GM21447 (cell line): ENCODE measurements around the gene GMDS.
A peak's percentile ranks its signal among the peaks of the same experiment; 100 is the strongest.
"Not testable (repeated sequence)": the region's sequence is repeated elsewhere in the genome, so short reads cannot be mapped to it uniquely, and the experiment has no call there.

Experiments used
- ATAC-seq: cut with Tn5 transposase; IDR thresholded peaks from one replicate; pipeline ENCODE4 v1.9.1; 2021; ENCODE audit not compliant: unreplicated experiment

Gene GMDS

DNA sequence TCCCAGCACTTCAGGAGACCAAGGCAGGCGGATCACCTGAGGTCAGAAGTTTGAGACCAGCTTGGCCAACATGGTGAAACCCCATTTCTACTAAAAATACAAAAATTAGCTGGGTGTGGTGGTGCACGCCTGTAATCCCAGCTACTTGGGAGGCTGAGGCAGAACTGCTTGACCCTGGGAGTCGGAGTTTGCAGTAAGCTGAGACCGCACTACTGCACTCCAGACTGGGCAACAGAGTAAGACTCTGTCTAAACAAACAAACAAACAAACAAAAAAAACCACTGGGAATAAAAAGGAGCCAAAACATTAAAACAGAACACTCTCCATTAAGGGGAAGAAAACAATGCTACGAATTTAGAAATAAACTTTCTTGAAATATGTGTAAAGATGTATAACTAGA is 576.9 kb downstream of the GMDS start:
- ATAC-seq = not testable (repeated sequence)

DNA sequence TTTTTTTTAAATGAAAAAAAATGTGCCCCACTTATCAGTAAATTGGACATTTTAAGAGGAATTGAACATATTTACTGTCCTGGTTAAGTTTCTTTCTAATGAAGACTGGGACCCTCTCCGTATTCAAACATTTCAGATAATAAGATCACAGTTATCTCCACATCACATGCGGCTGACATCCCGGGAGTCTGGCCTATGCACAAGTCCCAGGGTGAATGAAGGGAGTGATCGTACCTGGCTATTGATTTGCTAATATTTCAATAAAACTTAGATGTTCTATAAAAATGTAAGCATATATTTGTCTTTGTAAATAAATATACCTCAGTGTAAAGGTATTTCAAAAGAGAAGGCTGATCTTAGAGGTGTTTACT is 577.6 kb downstream of the GMDS start:
- ATAC-seq = no peak

DNA sequence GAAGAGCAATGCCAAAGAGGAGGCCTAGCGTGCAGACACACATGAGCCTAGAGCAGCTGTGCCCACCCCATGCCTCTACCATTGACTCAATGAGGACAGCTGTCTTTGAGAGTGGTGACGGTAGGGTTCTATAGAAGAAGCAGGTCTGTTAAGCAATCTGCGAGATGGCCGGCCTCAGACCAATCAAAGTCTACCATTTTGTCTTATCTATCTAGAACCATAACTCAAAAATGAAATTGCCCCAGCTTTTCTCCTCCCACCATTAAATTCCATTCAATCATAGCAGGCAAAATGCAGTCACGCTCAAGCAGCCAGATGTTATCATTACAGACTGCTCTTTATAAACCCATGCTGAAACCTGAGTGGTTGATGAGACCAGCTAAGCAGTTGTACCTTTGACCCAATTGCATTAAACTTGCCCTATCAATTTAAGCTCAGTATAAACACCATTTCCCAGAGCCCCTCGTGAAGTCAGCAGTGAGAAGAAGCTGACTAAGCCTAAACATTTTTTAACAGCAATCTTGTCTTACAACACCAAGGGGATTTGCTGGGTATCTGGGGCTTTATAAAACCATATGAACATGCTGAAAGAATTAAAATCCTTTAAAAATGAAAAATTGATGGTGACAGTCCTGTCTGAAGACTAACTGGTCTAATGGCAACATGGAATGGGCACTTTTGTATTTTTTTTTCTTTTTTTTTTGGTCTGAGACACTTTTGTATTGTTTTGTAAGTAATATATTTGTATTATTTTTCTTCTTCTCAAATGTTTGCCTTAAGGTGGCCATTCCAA is 578.2 kb downstream of the GMDS start:
- no peak for ATAC-seq

DNA sequence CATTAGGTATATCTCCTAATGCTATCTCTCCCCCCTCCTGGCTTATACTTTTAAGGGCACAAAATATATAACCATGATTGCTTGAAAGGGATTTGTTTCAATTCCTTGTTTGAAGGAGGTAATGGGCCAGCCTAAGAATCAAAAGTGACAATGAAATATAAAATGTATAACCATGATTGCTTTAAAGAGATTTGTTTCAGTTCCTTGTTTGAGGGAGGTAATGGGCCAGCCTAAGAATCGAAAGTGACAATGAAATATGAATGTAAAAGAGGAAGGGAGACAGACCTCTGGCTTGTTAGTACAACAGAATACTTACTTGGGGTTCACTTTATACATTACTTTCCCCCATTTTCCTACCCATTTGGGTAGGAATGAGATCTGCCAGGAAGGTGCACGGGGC is 580.2 kb downstream of the GMDS start:
- peak; percentile 93 for ATAC-seq

DNA sequence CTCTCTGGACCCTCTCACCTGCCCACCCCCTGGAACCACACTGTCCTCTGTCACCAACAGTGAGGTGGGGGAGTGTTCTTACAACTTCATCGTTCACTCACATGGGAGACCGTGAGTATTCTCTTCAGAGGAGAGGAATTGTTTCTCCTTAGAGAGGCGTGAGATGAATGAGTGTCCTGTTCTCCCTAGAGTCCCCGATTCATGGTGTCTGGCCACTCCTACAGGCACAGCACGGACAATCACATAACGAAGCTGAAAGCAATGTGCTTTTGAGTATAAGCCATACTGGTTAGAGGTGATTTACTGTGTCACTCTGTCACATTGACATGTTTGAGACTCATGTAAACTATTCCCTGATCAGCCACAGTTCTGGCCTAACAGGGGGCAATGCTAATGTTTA is 581.1 kb downstream of the GMDS start:
- no peak for ATAC-seq

DNA sequence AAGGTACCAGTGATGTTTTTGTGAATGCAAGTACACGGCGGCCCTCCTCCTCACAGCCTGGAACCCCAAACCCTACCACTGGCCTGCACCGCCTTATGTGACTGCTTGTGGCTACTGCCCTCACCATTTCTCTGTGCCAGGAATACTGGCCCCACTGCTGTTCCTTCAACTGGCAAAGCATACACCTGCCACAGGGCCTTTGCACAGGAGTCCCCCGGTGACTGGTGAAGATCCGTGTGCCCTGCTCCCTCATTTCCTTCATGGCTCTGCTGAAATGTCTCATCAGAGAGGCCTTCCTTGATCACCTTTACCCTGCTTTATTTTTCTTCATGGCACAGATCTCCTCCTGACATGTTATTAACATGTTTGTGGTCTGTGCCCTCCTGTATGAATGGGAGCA is 581.9 kb downstream of the GMDS start:
- no peak for ATAC-seq

DNA sequence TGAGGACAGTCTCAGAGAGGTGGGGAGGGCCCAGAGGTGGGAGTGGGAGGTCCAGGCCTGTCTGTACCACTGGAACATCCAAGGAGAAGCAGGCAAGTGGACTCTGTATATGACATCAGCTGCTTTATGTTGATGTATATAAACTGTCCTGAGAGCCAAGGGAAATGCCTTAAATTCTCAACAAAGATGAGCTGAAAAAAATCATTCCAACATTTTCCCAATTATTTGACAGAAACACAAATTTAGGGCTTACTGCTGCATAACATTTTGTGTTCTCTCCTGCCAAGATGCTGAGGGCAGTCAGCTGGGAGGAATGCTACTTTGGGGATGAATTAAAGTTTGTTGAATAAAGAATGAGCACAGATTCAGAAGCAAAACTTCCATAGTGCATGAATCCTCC is 582.9 kb downstream of the GMDS start:
- no peak for ATAC-seq

DNA sequence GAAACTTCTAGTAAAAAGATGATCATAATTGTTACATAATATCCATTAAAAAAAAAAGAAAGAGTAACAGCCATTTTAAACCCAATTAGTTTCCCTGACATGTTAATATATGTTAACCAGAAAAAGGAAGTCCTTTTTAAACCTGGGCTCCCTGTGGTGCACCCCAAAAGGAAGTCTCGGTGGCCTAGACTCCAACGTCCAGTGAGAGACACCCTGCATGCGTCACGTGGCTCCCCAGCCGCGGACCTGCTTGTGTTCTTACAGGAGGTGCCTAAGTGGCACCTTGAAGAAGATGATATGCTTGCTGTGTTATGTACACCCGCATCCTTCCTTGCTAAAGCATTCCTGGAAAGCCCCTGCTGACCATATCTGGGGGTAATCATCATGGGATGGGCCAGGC is 585.6 kb downstream of the GMDS start:
- ATAC-seq = no peak

DNA sequence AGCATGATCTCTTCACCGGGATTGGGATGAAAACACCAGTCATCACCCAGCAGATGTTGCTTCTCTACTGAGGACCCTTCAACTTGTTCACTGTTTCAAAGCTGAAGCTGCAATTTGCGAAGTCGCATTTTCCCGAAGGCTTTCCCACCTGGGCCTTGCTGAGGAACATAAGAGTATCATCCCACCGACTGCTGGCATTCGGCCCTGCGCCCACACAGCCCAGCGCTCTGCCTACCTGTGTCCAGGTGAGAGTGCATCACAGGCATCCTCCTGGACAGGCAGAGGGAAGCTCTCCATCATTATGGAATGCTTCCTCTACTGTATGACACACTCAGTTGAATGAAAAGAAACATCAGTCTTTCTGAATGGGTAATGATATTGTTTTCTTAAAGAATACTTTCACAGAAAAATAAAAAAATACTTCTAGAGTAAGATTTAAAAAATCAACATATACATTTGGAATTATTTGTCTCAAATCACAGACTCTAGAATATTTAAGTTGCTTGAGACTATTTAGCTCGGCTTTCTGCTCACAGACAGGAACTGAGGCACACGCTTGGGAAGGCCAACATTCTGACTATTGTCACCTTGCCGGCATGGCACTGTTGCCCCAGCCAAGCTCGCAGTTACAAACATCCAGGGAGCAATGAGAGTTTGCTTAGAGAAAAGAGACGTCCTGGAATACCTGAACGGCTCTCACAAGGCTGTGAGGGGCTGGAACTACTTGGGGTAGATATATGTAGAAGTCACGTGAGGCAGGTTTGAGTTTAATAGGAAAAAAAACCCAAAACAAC is 587.0 kb downstream of the GMDS start:
- ATAC-seq = no peak

DNA sequence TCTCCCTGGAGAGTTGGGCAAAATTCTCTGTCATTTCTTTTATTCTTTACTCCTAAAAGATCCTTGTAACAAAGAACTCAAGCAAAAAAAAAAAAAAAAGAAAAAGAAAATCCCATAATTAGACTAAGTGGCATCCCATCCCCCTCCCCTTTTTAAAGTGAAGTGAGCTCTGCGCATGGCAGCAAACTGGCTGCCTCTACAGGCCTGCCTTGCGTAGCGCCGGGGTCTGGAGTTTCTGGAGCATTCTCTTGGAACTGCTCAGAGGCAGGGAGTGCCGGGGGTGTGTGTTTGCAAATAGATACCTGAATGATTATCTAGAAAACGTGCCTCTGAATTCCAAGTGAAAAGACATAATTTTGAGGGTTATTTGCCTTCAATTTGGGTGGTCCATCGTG is 587.6 kb downstream of the GMDS start:
- no peak for ATAC-seq

DNA sequence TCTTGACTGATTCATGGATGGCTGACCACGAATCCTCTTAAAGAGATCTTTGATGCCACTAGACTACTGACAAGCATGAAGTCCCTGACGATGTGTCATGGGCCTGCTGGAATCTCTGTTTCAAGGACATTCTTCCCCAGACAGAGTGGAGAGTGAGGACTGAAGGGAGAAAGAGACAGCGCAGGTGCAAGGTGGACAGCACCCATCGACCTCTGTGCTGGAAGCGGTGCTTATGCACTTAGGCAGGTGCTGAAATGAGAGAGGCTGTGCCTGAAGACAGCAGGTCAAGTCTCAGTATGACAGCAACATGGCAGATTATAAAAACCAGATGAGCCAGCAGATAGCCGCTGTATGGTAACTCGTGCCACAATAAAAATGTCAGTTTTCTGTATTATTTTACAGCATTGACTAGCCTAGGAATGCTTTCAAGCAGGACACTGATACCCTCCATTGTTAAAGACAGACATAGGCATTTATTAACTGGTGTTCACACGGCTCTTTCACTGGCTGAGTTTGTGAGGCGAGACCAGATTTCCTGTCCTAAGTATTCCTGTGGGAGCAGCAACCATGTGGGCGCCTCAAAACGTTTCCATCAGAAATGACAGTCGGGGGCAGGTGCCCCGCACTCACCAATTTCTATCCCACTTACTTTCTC is 588.2 kb downstream of the GMDS start:
- no peak for ATAC-seq

DNA sequence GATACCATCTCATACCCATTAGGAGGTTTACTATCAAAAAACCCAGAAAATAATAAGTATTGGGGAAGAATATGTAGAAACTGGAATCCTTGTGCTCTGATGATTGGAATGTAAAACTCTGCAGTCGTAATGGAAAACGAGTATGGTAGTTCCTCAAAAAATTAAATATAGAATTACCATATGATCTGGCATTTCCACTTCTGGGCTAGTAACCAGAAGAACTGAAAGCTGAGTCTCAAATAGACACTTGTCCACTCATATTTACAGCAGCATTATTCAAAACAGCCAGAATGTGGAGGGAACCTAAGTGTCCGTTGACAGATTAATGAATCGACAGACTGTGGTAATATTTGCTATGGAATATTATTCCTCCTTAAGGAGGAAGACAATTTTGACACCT is 591.4 kb downstream of the GMDS start:
- ATAC-seq = no peak

DNA sequence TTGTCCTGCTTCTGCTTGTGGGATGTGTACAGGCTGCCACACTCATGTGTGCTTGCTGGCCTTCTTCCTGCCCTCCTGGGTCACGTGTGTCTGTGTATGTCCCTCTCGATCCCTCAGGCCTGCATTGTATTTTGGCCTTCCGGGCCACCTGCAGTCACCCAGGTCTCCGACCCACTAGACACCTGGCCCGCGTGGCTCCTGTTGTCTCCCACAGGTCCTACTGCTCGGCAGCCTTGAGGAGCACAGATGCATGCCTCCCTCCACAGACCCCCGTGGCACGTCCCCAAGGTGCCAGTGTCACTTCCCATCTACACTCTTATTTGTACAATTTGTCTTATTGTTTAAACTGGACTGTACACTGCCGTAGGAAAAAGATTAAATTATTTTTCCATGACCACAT is 592.6 kb downstream of the GMDS start:
- no peak for ATAC-seq

DNA sequence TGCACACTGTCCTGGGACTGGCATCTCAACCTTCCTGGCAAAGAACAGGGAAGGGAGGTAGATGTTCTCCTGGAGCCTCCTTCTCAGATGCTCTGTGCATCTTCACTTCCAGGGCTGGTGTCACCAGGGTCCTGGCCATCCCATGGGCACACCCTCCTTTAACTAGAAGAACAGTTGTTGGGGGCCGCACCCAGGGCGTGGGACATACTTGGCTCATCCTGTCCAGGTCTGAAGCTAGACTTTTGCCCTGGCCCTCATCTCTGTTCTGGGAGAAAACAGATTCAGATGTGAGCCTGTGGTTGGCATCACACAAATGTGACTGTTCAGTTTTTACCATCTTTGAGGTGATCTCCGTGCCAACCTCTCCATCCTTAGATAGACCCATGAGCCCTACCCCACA is 594.0 kb downstream of the GMDS start:
- no peak for ATAC-seq

DNA sequence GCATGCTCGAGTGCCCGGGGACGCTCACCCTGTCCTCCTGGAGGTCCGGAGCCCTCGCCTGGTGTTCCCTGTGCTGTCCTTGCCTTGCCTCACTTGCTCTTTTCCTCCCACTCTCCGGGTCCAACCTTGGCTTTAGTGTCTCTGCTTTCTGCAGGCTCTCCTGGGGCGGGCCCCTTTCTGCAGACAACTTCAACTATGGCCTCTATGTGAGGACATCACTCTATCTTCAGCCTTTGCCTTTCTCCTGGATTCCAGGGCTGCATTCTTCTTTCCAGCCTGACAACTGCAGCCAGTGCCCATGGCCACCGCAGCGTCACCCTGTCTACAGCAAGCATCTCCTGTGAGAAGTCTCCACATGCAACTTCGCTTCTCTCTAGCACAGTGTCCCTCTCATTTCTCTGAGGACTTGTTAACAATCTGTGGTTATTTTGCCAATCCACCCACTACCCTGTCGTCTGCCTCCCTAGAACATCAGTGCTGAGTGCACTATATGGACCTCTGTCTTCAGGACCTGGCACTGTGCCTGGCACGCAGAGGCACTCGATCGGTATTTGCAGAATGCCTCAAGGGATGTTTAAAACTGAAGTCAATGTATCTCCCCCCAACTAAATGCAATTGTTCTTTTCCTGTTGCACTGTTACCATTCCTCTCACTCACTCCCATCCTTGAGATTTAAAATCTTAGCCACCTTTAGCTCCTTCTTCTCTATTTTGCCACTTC is 599.8 kb downstream of the GMDS start:
- no peak for ATAC-seq

DNA sequence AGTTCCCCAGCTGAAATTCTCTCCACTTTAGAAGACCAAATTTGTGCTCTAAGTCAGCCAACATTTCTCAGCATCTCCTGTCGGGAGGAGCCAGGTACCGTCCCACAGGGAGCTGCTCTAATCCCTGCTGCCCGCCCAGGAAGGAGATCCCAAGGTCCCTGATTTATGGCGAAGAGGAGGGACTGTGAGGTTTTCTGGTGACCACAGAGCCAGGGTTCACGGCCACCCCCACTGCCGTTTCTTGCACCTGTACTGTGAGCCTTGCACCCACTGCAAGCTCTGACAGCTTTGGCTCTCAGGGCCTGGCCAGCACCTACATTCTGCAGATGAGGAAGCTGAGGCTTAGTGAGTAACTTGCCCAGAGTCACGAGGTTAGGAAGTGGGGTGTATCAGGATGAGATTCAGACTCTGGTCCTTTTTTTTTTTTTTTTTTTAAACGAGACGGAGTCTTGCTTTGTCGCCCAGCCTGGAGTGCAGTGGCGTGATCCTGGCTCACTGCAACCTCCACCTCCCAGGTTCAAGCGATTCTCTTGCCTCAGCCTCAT is 600.8 kb downstream of the GMDS start:
- no peak for ATAC-seq

DNA sequence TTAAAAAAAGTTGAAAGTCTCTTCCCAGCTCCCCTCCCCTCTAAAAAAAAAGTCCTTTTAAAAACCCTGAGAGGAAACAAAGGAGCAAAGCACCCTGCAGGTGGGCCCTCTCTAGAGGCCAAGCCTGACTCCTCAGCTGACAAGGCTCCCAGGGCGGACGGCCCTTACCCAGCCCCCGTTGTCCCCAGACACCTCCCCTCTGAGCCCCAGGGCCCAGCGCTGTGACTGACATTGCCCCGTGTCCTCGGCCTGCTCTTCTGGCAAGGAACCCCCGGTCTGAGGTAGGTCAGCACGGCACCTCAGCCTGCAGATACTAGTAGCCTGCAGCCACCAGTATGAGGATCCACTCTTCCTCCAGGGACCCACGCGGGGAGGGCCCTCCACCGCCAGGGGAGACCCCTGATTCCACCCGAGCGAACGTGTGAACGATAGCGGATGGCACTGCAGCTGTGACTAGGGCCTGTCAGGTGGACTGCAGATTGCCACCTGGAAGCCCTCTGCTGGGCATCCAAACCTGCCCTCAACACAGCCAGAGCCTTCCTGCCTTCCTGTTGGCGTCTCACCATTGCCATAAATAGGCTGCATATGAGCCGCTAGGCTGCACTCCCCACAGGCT is 601.5 kb downstream of the GMDS start:
- ATAC-seq = no peak

DNA sequence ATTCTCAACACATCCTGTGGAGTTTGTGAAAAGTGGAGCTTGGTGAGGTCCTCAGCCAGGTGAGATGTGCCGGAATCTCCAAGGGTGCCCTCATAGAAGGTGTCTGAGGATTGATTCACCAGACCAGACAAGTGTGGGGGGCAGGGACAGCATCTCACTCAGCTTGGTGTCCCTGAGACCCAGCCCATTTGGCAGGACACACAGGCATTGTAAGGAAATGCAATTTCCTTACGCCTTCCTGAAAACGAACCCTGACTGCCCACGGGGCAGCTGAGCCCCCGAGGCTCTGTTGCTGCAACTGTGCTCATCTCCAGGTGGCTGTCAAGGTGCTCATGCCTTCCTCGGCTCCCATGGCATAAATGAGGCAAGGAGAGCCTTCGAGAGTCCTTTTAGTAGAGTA is 602.3 kb downstream of the GMDS start:
- no peak for ATAC-seq

DNA sequence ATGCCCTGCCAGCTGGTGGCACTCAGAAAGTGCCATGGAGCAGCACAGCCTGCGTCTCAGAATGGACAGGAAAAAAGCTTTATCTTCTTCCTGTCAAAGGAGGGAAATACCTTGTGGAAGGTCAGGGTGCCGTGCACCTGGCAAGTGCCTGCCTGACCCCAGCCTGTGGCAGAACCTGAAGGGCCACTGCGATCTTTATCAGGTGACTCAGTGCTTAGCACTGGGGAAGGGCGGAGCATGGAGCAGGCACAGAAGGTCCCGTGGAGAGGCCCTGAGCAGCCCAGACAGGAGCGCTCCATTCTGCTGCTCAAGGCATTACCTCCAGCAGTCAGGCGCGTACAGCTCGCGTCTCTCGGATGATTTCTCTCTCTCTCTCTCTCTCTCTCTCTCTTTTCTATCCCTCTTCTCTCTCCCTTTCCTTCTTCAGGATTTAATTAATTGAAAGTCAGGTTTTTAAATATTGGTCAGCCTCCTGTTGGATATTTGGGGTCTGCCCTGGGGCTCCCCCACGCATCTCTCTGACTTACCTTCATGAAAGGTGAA is 604.0 kb downstream of the GMDS start:
- no peak for ATAC-seq

DNA sequence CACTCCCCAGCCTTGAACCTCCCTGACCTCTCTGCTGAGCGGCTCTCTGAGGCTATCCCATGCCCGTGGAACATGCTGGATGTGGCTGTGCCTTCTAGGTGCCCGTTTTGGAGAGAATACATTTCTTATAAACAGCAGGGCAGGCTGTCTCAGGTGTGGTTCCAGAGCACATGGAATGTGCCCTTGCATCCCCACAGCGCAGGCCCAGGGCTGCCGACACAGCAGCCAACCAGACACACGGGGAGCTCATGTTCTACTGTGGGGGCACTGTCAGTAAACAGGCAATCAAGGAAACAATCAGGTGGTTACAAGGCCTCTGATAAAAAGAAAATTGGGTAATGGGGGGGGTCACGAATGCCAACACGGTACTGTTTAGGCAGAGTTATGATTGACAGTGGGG is 604.9 kb downstream of the GMDS start:
- ATAC-seq = no peak
